T-helper 2 cell treated with Interferon-gamma antibody and Interleukin-4, amounts not matched to agents 100 ng/mL and 5 ng/mL, for 36 hours (primary cell): ENCODE measurements around the gene MAK. TPM values are rescaled to one million over a fixed set of nuclear protein-coding genes. Genes with fewer than 3 reads are reported as not detected.
"Not testable (repeated sequence)": the region's sequence is repeated elsewhere in the genome, so short reads cannot be mapped to it uniquely, and the experiment has no call there.

Experiments
- intact Hi-C: fragments of 100-400 bp; cut with micrococcal nuclease; formaldehyde crosslinking; loops from one replicate; pipeline ENCODE4 v1.15.1; 2023
- total RNA-seq: library from RNA; stranded (reverse); gene quantifications from 2 replicates; pipeline ENCODE4 v1.2.3, GENCODE V29; 2022

MAK gene
- 0.11 TPM in 2 replicates for total RNA-seq

GRCh38 chr6:10837995-10838793, at the start of gene MAK:
Gene MAK, minus strand, starts transcription at chr6:10838539. Its CDS starts 7,891 bp downstream, at chr6:10830648.
- intact Hi-C loops: loop anchor here (1.0 to 2.0 kb wide), 8 partner anchors 91 to 699 kb away; partner anchors contain the start of genes C6orf52, NEDD9, PAK1IP1 and SMIM13

GRCh38 chr6:10886691-10887502, 48.6 kb upstream of the MAK start, which contains the start of gene SYCP2L:
Gene SYCP2L, plus strand, starts transcription at chr6:10887052. Its CDS starts 75 bp downstream, at chr6:10887127.
- intact Hi-C loops: no loop called here

- intact Hi-C loops: not testable (repeated sequence)
Observed at GRCh38 chr6:10886365-10886690, 48.0 kb upstream of the MAK start.

- intact Hi-C loops: loop anchor here (5.0 kb wide), 1 partner anchor 467 kb away; the partner anchor contains the start of gene TFAP2A
Observed at GRCh38 chr6:10884245-10884972, 46.1 kb upstream of the MAK start.

- intact Hi-C loops: loop anchor here (5.0 kb wide), 1 partner anchor 466 kb away; the partner anchor contains the start of gene TFAP2A
Observed at GRCh38 chr6:10883312-10884244, 45.2 kb upstream of the MAK start.

- intact Hi-C loops: loop anchor here (5.0 kb wide), 1 partner anchor 465 kb away; the partner anchor contains the start of gene TFAP2A
Observed at GRCh38 chr6:10882657-10883171, 44.4 kb upstream of the MAK start.

GRCh38 chr6:10882253-10882630, 43.9 kb upstream of the MAK start:
- intact Hi-C loops: loop anchor here (5.0 kb wide), 1 partner anchor 465 kb away; the partner anchor contains the start of gene TFAP2A

GRCh38 chr6:10880366-10880765, 42.0 kb upstream of the MAK start:
- intact Hi-C loops: loop anchor here (5.0 kb wide), 1 partner anchor 463 kb away; the partner anchor contains the start of gene TFAP2A

- intact Hi-C loops: no loop called here
Observed at GRCh38 chr6:10877871-10878270, 39.5 kb upstream of the MAK start.

- intact Hi-C loops: no loop called here
Observed at GRCh38 chr6:10877012-10877411, 38.7 kb upstream of the MAK start.

- intact Hi-C loops: no loop called here
Observed at GRCh38 chr6:10875026-10875425, 36.7 kb upstream of the MAK start.

GRCh38 chr6:10874207-10874606, 35.9 kb upstream of the MAK start:
- intact Hi-C loops: no loop called here

- intact Hi-C loops: no loop called here
Observed at GRCh38 chr6:10873374-10873773, 35.0 kb upstream of the MAK start.

GRCh38 chr6:10867952-10868351, 29.6 kb upstream of the MAK start:
- intact Hi-C loops: no loop called here

- intact Hi-C loops: not testable (repeated sequence)
Observed at GRCh38 chr6:10866709-10867108, 28.4 kb upstream of the MAK start.

- intact Hi-C loops: not testable (repeated sequence)
Observed at GRCh38 chr6:10863031-10863430, 24.7 kb upstream of the MAK start.

GRCh38 chr6:10862361-10862760, 24.0 kb upstream of the MAK start:
- intact Hi-C loops: no loop called here

- intact Hi-C loops: no loop called here
Observed at GRCh38 chr6:10861086-10861485, 22.7 kb upstream of the MAK start.

- intact Hi-C loops: no loop called here
Observed at GRCh38 chr6:10857259-10857658, 18.9 kb upstream of the MAK start.
